GM19099 (cell line): Measurements from ENCODE around the gene RAB1A.

ENCODE experiments used
- POLR2A ChIP-seq: IDR thresholded peaks from 3 replicates; pipeline ENCODE4 v1.6.1; 2011; ENCODE audit warnings: low read depth; ENCODE audit not compliant: insufficient read length; ENCODE audit errors: extremely low read depth

RAB1A gene

DNA sequence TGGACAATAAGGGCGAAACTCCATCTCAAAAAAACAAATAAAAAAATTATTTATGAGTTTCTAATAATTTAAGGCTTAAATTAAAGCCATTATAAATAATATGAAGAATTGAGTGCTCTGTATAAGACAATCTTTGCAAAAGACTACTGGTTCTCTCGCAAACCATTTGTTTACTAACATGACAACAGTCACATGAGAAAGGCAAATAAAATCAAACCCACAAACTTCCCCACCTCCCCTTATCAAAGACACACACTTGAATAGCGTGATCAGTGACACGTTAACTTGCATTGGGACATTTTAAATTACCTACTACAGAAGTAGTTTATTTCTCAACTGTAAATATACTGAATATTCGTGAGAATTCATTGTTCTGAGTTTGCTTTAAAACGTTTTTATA is 21.1 kb downstream of the RAB1A start:
- no peak for TF ChIP-seq POLR2A

DNA sequence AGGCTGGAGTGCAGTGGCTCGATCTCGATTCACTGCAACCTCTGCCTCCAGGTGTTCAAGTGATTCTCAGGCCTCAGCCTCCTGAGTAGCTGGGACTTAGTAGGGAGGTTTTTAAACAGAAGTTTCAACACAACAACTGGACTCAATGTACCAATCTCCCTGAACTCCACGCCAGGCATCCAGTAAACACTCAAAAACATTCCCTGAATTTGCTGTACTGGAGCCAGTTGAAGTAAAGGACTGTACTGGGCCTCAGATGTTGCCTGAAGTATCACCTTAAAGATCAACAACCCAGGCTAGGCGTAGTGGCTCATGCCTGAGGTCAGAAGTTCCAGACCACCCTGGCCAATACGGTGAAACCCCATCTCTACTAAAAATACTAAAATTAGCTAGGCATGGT is 22.4 kb downstream of the RAB1A start:
- TF ChIP-seq POLR2A, result no peak

DNA sequence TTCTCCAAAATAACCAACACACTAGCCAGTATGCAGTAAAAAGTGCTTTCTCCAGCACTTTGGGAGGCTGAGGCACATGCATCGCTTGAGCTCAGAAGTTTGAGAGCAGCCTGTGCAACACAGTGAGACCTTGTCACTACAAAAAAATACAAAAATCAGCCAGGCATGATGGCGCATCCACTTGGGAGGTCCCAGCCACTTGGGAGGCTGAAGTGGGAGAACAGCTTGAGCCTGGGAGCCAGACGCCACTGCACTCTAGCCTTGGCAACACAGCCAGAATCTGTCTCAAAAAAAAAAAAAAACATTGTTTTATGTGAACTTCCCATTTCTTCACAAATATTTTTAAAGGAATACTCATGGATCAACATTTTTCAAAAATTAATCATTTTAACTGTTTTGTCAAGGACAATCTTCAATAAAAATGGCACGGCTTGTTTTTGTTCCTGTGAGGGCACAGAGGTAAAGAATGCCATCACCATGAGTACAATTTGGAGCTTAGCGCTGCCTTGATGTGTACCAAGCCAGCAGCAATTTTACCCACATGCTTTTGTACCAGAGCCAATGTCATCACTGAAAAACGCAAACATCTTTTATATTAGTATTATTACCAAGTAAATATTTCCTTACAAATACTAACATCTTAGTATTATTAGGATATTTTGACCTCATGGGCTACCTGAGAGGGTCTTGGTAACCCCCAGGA is 26.7 kb downstream of the RAB1A start:
- no peak for TF ChIP-seq POLR2A

DNA sequence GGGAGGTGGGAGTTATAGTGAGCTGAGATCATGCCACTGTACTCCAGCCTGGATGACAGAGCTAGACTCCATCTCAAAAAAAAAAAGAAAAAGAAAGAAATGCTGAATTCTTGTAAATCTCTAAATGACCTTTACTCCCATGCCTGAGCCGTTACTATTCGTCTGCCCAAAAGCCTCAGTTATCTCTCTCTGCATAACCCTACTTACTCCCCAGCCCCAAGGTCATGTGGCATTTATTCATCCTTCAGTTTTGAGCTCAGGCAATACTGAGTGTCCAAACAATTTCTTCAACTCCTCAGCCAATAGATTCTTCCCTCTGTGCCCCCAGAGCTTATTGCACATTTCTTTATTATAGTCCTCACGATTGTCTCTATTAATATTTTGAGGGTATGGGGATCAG is 28.8 kb downstream of the RAB1A start:
- no peak for TF ChIP-seq POLR2A

DNA sequence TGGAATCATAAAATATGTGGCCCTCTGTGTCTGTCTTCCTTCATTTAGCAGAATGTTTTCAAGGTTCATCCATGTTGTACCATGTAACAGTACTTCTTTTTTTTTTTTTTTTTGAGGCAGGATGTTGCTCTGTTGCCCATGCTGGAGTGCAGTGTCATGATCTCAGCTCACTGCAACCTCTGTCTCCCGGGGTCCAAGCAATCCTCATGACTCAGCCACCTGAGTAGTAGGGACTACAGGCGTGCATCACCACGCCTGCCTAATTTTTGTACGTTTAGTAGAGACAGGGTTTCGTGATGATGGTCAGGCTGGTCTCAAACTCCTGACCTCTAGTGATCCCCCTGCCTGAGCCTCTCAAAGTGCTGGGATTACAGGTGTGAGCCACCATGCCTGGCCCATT is 31.2 kb downstream of the RAB1A start:
- no peak for TF ChIP-seq POLR2A

DNA sequence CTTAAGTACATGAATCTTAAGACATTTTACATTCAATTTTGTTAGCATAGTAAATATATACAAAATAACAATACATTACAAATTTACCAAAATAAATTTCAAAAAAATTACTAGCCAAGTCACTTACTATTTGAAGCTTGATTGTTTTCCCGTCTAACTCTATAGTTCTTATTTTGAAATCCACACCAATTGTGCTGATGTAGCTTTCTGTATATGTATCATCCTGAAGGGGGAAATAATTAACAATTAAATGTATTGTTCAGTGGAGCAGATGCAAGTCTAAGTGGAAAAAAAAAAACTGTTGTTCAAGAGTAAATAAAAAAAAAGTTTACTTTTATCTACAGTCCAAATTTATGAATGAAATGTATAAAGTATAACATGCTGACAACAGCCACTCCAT is 32.1 kb downstream of the RAB1A start:
- TF ChIP-seq POLR2A, result no peak

DNA sequence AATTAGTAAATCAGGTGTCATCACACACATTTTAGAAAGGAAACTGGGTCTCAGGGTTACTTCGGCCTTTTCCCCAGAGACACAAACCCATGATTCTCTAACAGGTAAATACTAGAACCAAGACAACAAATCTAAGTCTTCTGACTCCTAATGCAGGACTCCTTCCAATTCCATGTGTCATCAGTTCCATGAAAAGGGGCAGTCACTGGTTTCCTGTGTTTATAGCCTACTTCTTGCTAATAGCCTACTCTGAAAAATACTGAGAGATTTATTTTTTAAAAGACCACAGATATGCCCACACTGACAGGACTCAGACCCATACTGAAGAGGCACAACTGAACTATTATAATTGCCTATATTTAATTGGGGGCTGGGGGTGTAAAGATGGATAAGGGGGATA is 33.0 kb downstream of the RAB1A start:
- no peak for TF ChIP-seq POLR2A

DNA sequence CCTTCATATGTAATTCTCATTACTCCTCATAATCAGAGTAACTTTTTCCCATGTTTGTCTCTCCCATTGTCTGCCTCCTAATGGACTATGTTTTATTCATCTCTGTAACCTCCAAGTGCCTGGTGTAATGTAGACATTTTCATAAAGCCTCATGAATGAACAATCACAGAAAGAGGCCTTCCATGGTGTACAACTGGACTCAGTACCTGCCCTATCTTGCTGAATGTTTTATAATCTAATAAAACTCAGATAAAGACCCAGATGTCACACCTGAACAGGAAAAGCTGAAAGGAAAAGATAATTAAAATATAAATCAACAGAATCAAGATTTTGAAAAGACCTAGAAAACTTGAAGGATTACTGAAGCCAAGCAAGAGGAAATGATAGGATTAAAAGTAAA is 36.7 kb downstream of the RAB1A start:
- TF ChIP-seq POLR2A, result no peak

DNA sequence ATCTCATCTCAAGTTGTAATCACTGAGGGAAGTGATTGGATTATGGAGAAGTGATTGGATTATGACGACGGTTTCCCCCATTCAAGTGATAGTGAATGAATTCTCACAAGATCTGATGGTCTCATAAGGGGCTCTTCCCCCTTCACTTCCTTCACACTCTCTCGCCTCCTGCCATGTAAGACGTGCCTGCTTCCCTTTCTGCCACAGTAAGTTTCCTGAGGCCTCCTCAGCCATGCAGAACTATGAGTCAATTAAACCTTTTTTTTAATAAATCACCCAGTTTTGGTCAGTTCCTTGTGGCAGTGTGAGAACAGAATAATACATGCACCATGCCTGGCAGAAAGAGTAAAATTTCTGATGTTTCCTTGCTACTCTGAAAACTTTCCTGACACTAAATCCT is 37.1 kb downstream of the RAB1A start:
- no peak for TF ChIP-seq POLR2A

DNA sequence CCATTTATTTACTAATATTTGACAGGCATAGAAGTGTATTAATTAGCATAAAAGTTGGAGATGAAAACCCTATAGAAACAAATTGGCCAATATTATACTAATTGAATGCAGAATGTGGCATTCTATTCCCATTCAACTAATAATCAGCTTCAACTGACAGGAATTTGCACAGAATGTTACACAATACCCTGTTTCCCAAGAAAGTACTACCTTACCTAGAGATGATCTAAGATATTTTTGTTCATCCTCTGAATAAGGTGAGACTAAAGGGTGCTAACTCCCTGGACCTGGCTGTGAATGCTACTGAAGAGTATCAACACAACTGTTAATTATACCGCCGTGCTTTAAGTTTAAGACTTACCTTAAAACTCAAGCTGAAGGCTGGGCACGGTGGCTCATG is 44.8 kb downstream of the RAB1A start:
- no peak for TF ChIP-seq POLR2A

DNA sequence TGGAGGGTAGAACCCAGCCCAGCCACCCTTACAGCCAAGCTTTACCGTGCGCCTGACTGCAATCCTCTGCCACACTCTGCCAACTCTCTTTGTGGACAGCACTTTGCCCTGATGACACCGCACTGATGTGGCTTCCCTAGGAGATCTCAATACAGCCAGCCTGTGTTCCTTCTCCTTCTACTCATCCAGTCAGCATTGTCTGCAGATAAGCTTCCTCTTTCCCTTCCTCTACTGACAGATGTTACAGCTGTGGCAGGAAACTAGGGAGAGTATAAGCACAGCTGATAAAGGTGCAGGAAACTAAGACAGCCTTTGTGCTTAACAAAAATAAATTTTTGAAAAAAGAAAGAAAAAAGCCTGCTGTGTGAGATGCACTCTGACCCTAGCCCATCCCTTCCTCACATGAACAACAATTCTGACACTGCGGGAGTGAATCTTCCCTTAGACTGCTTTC is 48.6 kb downstream of the RAB1A start:
- TF ChIP-seq POLR2A, result no peak

DNA sequence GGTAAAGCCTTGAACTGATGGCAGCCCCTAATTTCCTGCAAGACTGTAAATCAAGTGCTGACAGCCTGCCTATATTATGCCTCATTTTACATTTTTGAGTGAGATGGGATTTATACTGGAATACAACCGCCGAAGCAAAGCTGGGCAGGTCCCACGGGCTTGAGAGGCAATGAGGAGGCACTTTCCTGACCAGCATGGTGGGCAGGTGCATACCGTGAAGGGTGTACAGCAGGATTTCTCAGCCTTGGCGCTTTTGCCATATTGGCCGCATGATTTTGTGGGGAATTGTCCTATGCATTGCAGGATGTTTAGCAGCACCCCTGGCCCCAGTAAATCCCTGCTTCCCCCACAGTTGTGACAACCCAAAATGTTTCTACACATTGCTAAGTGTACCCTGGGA is 50.9 kb downstream of the RAB1A start:
- TF ChIP-seq POLR2A, result no peak

DNA sequence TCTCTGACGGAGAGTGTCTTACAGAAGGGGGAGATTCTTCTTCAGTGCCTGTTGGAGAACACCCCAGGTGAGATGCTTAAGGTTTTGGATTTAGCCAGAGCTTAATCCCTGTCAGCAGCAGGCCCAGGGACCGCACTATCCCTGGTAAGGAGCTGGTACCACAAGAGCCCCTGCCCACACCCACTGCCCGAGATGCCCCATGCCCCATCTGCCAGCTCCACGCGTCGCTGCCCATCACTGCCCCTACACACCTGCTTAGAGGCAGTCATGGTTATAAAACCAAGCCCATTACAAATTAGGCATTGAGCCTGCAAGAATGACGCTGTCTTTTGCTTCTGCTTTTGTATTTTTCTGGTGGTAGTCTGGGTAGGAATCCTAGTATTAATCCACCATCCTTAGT is 52.0 kb downstream of the RAB1A start:
- no peak for TF ChIP-seq POLR2A

DNA sequence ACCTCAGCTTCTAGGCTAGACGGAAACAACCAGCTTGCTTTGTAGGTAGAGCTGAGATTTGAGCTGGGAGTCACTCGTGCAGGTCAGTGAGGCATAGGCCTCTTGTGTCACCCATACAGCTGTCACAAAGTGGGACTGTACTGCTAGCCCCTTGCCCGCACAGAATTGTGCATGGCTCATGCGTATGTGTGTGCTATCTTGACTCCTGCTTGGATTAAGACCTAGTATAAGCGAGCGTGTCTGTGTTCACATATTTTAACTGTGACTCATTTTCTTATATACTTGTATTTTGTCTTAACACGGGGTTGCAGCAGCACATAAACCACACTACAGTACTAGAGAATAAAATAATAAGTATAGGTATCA is 53.6 kb downstream of the RAB1A start:
- TF ChIP-seq POLR2A, result no peak

DNA sequence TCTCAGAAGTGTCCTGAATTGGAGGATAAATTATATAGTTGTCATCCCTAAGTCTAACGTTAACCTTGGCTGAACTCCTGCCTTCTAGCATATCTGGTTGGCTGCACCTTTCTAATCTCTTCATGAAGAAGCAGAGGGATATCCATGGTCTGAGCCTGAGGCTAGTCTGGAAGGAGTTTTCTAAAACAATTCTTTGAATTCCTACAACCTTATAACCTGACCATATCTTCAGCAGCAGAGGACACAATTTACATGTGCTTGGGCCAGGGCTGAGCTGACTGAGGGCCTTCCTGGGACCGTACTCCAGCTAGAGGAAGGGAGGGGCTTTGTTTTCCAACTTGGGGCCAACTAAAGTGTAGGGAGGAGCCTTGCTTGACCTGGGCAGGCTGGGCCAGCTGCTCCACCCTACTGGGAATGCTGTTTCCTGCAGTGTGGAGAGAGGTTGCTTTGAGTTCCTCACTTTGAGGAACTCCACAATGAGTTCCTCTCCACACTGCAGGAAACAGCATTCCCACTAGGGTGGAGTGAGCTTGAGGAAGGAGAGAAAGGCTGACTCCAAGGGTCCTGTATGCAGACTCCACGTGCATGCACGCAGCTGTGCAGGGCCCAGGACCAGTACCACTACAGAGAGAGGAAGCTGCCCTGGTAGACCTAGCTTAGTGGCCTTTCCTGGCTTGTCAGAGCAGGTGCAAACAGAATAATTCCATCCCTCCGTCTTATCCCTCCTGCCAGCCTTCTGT is 54.1 kb downstream of the RAB1A start:
- TF ChIP-seq POLR2A, result no peak

DNA sequence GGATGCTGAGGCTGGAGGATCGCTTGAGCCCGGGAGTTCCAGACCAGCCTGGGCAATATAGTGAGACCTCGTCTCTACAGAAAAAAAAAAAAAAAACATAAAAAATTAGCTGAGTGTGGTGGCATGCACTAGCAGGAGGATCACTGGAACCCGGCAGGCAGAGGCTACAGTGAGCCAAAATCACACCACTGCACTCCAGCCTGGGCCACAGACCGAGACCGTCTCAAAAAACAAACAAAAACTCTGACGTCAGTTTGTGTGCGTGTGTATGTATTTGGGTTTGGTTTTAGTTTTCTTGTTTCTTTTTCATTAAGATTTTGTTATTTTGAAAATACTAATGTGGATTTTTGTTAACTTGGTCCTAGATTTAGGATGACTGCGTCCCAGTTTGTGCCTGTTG is 54.7 kb downstream of the RAB1A start:
- no peak for TF ChIP-seq POLR2A

DNA sequence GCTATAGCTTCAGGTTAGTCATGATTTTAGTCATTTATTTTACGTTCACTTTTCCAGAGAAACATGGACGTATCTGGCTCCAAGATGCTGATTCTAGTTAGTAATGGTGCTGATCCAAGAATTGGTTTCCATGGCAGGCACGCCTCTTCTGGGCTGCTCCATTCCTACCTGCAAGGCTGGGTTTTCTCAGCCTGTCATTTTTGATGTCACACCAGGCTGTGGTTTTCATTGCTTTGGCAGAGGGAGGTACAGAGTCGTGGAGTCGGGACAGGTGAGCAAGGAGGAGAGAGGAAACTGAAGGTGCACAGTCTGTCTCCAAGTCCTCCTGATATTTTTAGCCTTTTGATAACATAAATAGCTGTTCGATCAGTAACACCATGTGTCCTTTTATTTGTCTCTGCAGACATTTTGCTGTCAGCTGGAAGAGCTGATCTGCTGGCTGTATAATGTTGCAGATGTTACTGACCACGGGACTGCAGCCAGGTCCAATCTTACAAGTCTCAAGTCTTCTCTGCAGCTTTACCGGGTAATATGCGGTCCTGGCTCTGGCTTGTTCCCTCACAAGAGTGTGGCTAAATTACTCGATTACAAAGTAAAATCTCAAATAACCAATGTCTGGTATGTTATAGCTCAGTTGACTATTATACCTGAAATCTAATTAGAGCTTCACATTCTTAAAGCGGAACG is 55.9 kb downstream of the RAB1A start:
- TF ChIP-seq POLR2A, result no peak
